Measurements from ENCODE around the gene TRIO. TPM values are rescaled to one million over a fixed set of nuclear protein-coding genes. Genes with fewer than 3 reads are reported as not detected.

TRIO gene
- total and polyA plus RNA-seq, 2 of the 8 experiments (the other 6 are each of a cell fraction or from before 2014, with no cell fraction given): 35.1 to 69.1 TPM

GRCh38 chr5:14241141-14241540 lies 98.0 kb downstream of the TRIO start:
- POLR2A ChIA-PET (ENCODE audit: partially characterized antibody): interaction anchor here (1.1 kb wide), 1 partner anchor 24 kb away, joined by 3 read pairs; no protein-coding TSS in a partner anchor
- 78% methylated on average over 1 of the region's 1 CpG; no CpG with 5 or more reads in 1 of the 2 experiments for WGBS, 2 experiments (ENCODE audit: extremely low coverage in 1 of 2, insufficient coverage in 1 of 2, insufficient read length in 1 of 2, insufficient replicate concordance in 2 of 2, low coverage in 1 of 2, low lambda C conversion rate in 2 of 2, missing lambda C conversion rate in 1 of 2)
- H3K4me1 ChIP-seq (replicated peaks in 1 of 4; ENCODE audit: control insufficient read depth in 3 of 4, insufficient read depth in 4 of 4, low read length in 3 of 4): peaks cover 6 to 29% (median 25%) of the 10 kb centered on the region in 4 experiments
- TF ChIP-seq RAD21 (IDR thresholded peaks at IDR 0.05 in 1 of 2, conservative IDR thresholded peaks at IDR 0.05 in 1 of 2; ENCODE audit: low read depth in 2 of 2, low read length in 2 of 2) (no peak), JUND (IDR thresholded peaks at IDR 0.05; ENCODE audit: low read length) (no peak), TCF12 (IDR thresholded peaks at IDR 0.05; ENCODE audit: low read depth, low read length) (no peak), TBP (IDR thresholded peaks at IDR 0.05; ENCODE audit: low read depth, low read length) (no peak), FOSL1 (IDR thresholded peaks at IDR 0.05; ENCODE audit: insufficient read depth, low read depth, low read length) (no peak), E2F6 (IDR thresholded peaks at IDR 0.05) (no peak), RBBP5 (IDR thresholded peaks at IDR 0.05; ENCODE audit: borderline replicate concordance, low read depth, low read length) (no peak), EP300 (IDR thresholded peaks at IDR 0.05; ENCODE audit: borderline replicate concordance in 1 of 2, low read depth in 2 of 2, low read length in 2 of 2) (no peak), BCL11A (IDR thresholded peaks at IDR 0.05; ENCODE audit: low read depth in 2 of 2, low read length in 2 of 2) (no peak), KDM1A (IDR thresholded peaks at IDR 0.05; ENCODE audit: borderline replicate concordance, low read length) (no peak), ATF2 (IDR thresholded peaks at IDR 0.05; ENCODE audit: low read length) (no peak)

More at GRCh38 chr5:14241141-14241540, 98.0 kb downstream of the TRIO start:
- no peak overlapping the region for H3K27ac ChIP-seq (ENCODE audit: low read depth, low read length)
- H2BK12ac ChIP-seq (ENCODE audit: low read depth, low read length): no peak overlapping the region
- FAIRE-seq (no peak), DNase-seq (ENCODE audit: low read depth in 1 of 2, low spot score in 2 of 2) (no peak)
- H3K79me2 ChIP-seq (ENCODE audit: control insufficient read depth in 1 of 2, insufficient read depth in 2 of 2, low read length in 2 of 2): peaks cover 6 to 96% of the 10 kb centered on the region in 2 experiments
- H3K9ac ChIP-seq (replicated peaks in 1 of 4; ENCODE audit: extremely low read depth in 1 of 4, low read depth in 3 of 4, low read length in 3 of 4): no peak overlapping the region
- no peak overlapping the region for H2BK20ac ChIP-seq (ENCODE audit: low read length)
- no peak overlapping the region for H4K5ac ChIP-seq (ENCODE audit: insufficient read length, low read depth, low read length)
- H3K4ac ChIP-seq (replicated peaks; ENCODE audit: insufficient read length, low read depth, low read length): no peak overlapping the region
- no peak overlapping the region for H2AFZ ChIP-seq (ENCODE audit: low read length)
- no peak overlapping the region for H2BK5ac ChIP-seq (ENCODE audit: low read depth, low read length)
- no peaks in the 10 kb centered on the region for H3K27me3 ChIP-seq (replicated peaks in 1 of 4; ENCODE audit: control insufficient read depth in 3 of 4, extremely low read depth in 1 of 4, insufficient read depth in 3 of 4, low read length in 3 of 4)
- no peak overlapping the region for H4K8ac ChIP-seq (ENCODE audit: extremely low read depth, insufficient read depth, low read length)
- no peak overlapping the region for H4K91ac ChIP-seq (replicated peaks; ENCODE audit: insufficient read length, low read length)
- peaks cover 9% of the 10 kb centered on the region for H3K79me1 ChIP-seq (ENCODE audit: low read depth, low read length)
- H3K9me3 ChIP-seq (ENCODE audit: insufficient read depth in 2 of 2, low read depth in 1 of 2, low read length in 1 of 2): no peaks in the 10 kb centered on the region
- no peak overlapping the region for H3K23ac ChIP-seq (ENCODE audit: insufficient read length)
- no peak overlapping the region for H2BK120ac ChIP-seq (replicated peaks; ENCODE audit: low read depth, low read length)
- H2AK5ac ChIP-seq (ENCODE audit: low read depth, low read length): no peak overlapping the region
- H4K20me1 ChIP-seq (replicated peaks in 1 of 2; ENCODE audit: control insufficient read depth in 1 of 2, insufficient read depth in 2 of 2, low read length in 2 of 2): peaks cover 10 to 20% of the 10 kb centered on the region in 2 experiments
- no peak overlapping the region for H3K14ac ChIP-seq (ENCODE audit: insufficient read length)
- H3K36me3 ChIP-seq (ENCODE audit: control insufficient read depth in 2 of 4, insufficient read depth in 4 of 4, low read length in 3 of 4): no peaks in the 10 kb centered on the region
- H3K56ac ChIP-seq (replicated peaks; ENCODE audit: insufficient read length, low read depth, low read length): no peak overlapping the region
- H3K18ac ChIP-seq (ENCODE audit: extremely low read depth, low read length): no peak overlapping the region
- CTCF ChIA-PET (ENCODE audit: partially characterized antibody): interaction anchor here (0.7 to 2.2 kb wide), 4 partner anchors 8 to 71 kb away, joined by 3 to 5 read pairs (median 3); no protein-coding TSS in a partner anchor
- H3K4me2 ChIP-seq (ENCODE audit: insufficient read depth in 1 of 2, low read depth in 2 of 2, low read length in 2 of 2): no peak overlapping the region
- H3K4me3 ChIP-seq (ENCODE audit: extremely low read depth in 1 of 4, insufficient read depth in 2 of 4, low read depth in 3 of 4, low read length in 4 of 4): no peak overlapping the region
- H2BK15ac ChIP-seq (ENCODE audit: low read length): no peak overlapping the region
- no peaks in the 10 kb centered on the region for H3K23me2 ChIP-seq (ENCODE audit: low read depth, low read length)
